Neural cell (in vitro differentiated cells): ENCODE measurements around the gene LONRF2.

Source experiments
- EP300 ChIP-seq: fragments of 450-650 bp; conservative IDR thresholded peaks from 2 replicates; pipeline ENCODE4 v1.6.1; 2014; ENCODE audit warnings: antibody characterized with exemption, mild to moderate bottlenecking, moderate library complexity; ENCODE audit not compliant: poor library complexity, severe bottlenecking
- EZH2 ChIP-seq: fragments of 200-600, 300-800 bp; shearing (Covaris generic), sonication (generic); IDR thresholded peaks from 2 replicates; pipeline ENCODE4 v1.6.1; 2014; ENCODE audit warnings: antibody characterized with exemption, low read length, borderline replicate concordance, mild to moderate bottlenecking; ENCODE audit not compliant: insufficient read depth, poor library complexity, severe bottlenecking
- MXI1 ChIP-seq: fragments of 450-650 bp; conservative IDR thresholded peaks from 2 replicates; pipeline ENCODE4 v1.6.1; 2014; ENCODE audit warnings: antibody characterized with exemption, mild to moderate bottlenecking; ENCODE audit not compliant: poor library complexity, severe bottlenecking
- POLR2AphosphoS5 ChIP-seq: IDR thresholded peaks from 2 replicates; pipeline ENCODE4 v1.6.1; 2012
- RAD21 ChIP-seq: fragments of 450-650 bp; conservative IDR thresholded peaks from 2 replicates; pipeline ENCODE4 v1.6.1; 2014; ENCODE audit warnings: antibody characterized with exemption, mild to moderate bottlenecking, moderate library complexity
- SMC3 ChIP-seq: fragments of 450-650 bp; conservative IDR thresholded peaks from 2 replicates; pipeline ENCODE4 v1.6.1; 2014; ENCODE audit warnings: antibody characterized with exemption, mild to moderate bottlenecking, moderate library complexity; ENCODE audit not compliant: poor library complexity
- TAF1 ChIP-seq: IDR thresholded peaks from 2 replicates; pipeline ENCODE4 v1.6.1; 2012; ENCODE audit warnings: low read depth
- TF ChIP-seq, protein P1 (sequence below): fragments of 450-650 bp; IDR thresholded peaks from 2 replicates; pipeline ENCODE4 v1.5.1; 2014; ENCODE audit warnings: antibody characterized with exemption, mild to moderate bottlenecking, moderate library complexity; ENCODE audit not compliant: poor library complexity, severe bottlenecking
- TF ChIP-seq, protein P2 (sequence below): IDR thresholded peaks from 2 replicates; pipeline ENCODE4 v1.6.1; 2012; ENCODE audit warnings: borderline replicate concordance

DNA sequence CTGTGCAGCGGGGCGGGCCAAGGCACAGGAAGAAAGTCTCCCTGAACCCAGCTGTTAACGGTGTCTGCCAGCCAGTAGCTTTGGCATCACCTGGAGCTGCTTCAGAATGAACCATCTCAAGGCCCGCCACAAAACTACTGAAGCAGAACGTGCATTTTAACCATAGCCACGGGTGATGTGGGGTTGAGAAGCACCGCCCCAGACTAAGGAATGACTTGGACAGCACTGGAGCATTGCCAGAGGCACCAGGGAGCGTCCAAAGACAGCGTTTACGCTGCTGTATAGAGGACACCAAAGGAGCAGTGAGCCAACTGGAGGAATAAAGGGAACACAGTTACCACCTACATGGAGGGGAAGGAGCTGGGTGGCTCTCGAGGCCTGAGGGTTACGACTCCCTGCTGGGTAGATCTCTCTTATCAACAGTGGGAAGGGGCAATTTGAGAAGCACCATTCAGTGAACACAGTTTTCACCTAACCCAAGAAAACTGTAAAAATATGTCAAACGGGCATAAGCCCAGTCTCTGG is 28.4 kb upstream of the LONRF2 start:
- TF ChIP-seq EP300 (no peak), EZH2 (no peak), SMC3 (no peak), TAF1 (no peak), MXI1 (no peak), POLR2AphosphoS5 (no peak), RAD21 (no peak)
- TF ChIP-seq, protein P1, sequence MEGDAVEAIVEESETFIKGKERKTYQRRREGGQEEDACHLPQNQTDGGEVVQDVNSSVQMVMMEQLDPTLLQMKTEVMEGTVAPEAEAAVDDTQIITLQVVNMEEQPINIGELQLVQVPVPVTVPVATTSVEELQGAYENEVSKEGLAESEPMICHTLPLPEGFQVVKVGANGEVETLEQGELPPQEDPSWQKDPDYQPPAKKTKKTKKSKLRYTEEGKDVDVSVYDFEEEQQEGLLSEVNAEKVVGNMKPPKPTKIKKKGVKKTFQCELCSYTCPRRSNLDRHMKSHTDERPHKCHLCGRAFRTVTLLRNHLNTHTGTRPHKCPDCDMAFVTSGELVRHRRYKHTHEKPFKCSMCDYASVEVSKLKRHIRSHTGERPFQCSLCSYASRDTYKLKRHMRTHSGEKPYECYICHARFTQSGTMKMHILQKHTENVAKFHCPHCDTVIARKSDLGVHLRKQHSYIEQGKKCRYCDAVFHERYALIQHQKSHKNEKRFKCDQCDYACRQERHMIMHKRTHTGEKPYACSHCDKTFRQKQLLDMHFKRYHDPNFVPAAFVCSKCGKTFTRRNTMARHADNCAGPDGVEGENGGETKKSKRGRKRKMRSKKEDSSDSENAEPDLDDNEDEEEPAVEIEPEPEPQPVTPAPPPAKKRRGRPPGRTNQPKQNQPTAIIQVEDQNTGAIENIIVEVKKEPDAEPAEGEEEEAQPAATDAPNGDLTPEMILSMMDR: no peak
- TF ChIP-seq, protein P2, sequence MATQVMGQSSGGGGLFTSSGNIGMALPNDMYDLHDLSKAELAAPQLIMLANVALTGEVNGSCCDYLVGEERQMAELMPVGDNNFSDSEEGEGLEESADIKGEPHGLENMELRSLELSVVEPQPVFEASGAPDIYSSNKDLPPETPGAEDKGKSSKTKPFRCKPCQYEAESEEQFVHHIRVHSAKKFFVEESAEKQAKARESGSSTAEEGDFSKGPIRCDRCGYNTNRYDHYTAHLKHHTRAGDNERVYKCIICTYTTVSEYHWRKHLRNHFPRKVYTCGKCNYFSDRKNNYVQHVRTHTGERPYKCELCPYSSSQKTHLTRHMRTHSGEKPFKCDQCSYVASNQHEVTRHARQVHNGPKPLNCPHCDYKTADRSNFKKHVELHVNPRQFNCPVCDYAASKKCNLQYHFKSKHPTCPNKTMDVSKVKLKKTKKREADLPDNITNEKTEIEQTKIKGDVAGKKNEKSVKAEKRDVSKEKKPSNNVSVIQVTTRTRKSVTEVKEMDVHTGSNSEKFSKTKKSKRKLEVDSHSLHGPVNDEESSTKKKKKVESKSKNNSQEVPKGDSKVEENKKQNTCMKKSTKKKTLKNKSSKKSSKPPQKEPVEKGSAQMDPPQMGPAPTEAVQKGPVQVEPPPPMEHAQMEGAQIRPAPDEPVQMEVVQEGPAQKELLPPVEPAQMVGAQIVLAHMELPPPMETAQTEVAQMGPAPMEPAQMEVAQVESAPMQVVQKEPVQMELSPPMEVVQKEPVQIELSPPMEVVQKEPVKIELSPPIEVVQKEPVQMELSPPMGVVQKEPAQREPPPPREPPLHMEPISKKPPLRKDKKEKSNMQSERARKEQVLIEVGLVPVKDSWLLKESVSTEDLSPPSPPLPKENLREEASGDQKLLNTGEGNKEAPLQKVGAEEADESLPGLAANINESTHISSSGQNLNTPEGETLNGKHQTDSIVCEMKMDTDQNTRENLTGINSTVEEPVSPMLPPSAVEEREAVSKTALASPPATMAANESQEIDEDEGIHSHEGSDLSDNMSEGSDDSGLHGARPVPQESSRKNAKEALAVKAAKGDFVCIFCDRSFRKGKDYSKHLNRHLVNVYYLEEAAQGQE: no peak
